HG03045 (cell line): ENCODE data around the gene HSPB7.
"Not testable (repeated sequence)": the region's sequence is repeated elsewhere in the genome, so short reads cannot be mapped to it uniquely, and the experiment has no call there.

ENCODE experiments used
- ATAC-seq: cut with Tn5 transposase; IDR thresholded peaks from one replicate; pipeline ENCODE4 v1.9.1; 2021; ENCODE audit warnings: mild to moderate bottlenecking, moderate library complexity; ENCODE audit not compliant: unreplicated experiment

Gene HSPB7

DNA sequence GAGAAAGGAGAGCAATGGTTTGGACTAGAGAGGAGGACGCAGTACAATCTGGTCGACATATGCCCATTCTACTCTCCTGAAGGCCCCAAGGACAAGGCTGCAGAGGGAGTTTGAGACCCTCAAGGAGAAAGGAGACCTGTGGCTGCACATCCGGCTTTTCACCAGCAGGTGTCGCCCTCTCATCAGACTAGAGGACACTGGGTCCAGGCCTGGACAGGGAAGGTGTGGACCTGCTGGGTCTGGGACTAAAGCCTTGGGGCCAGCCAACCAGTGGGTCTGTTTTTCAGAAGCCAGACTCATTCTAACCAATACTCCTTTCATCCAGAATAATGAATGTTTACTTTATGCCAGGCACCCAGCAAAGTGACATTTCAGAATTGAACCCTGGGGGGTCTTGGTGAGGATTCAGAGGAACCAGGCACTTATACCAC lies 8.8 kb downstream of the HSPB7 start:
- ATAC-seq: no peak

DNA sequence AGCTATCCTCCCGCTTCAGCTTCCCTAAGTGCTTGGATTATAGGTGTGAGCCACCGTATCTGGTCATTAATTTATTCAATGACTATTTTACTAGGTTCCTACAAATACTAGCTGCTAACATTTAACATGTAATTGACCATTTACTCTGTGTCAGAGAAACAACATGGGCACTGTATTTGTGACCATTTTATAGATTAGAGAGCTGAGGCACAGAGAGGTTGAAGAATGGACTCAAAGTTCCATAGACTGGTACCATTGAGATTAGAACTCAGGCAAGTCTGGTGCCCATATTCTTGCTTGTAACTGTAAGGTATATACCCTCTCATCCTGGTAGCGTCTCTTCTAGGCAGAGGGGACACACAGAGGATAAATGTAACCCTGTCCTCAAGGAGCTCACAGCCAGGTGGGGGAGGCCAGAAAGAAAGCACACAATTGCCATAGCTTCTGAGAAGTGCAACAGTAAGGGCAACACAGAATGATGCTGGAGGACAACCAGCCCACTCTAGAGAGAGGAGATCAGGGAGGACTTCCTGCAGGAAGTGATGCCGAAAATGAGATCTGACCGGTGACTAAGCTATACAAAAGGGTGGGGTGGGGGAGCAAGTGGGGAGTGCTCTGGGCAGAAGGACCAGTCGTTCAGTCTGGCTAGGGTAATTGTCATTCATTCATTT lies 10.0 kb downstream of the HSPB7 start:
- no peak for ATAC-seq

DNA sequence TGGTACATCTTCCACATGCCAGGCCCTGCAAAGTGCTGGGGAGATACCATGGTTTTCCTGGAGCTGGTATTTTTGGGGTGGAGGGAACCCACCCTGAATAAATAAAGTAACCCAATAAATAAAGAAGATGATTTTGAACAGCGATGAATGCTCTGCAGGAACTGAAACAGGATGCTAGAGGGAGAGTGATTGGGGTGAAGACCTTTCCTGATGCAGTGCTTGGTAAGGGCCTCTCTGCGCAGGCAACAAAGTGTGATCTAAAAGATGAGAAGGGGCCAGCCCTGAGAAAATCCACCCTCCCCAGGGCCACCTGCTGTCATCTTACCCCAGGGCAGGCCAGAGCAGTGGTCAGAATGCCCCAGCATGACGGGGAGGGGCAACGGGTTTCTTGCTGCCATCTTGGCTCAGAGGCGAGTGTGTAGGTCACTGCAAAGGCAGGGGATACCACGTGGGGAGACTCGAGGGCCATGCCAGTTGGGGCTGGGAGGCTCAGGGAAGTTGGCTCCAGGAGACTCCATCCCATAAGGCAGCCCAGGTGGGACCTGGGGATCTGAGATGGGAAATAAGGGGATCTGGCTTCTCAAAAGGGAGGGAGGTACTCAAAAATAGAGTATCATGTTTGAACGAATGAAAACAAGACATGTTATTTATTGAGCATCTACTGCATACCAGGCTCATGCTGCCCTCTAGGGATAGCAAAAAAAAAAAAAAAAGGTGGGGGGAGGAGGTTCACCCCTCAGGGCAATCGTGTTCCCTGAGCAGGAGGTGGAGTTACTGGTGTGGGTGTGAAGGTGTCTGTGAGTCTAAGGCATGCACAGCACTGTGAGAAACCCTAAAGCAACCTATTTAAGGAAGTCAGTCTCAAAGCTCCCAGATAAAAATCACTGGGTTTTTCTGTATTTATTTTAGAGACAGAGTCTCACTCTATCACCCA lies 11.0 kb downstream of the HSPB7 start:
- ATAC-seq: no peak

DNA sequence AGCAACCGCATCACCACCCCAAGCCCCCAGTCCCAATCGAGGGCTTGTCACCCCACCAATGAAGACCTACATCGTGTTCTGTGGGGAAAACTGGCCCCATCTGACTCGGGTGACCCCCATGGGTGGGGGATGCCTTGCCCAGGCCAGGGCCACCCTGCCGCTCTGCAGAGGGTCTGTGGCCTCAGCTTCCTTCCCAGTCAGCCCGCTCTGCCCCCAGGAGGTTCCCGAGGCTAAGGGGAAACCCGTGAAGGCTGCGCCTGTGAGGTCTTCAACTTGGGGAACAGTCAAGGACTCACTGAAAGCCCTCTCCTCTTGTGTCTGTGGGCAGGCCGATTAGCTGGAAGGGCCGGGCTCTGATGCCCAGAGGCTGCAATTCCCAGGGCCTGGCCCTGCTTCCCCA lies 11.8 kb downstream of the HSPB7 start:
- ATAC-seq: no peak

DNA sequence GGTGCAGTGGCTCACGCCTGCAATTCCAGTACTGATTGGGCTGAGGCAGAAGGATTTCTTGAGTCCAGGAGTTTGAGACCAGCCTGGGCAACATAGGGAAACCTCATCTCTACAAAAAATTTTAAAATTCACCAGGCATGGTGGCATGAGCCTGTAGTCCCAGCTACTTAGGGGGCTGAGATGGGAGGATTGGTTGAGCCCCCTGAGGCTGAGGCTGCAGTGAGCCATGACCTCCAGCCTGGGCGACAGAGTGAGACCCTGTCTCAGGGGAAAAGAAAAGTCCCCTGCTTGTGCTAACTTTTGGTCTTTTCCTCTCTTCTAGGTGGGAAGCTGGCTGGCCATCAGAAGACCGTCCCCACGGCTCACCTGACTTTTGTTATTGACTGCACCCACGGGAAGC lies 12.2 kb downstream of the HSPB7 start:
- ATAC-seq: no peak

DNA sequence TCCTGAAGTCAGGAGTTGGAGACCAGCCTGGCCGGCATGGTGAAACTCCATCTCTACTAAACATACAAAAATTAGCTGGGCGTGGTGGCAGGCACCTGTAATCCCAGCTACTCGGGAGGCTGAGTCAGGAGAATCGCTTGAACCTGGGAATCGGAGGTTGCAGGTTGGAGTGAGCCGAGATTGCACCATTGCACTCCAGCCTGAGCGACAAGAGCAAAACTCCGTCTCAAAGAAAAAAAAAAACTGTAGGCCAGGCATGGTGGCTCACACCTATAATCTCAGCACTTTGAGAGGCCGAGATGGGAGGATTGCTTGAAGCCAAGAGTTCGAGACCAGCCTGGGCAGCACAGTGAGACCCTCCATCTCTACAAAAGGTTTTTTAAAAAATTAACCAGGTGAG lies 16.6 kb downstream of the HSPB7 start:
- ATAC-seq: not testable (repeated sequence)

DNA sequence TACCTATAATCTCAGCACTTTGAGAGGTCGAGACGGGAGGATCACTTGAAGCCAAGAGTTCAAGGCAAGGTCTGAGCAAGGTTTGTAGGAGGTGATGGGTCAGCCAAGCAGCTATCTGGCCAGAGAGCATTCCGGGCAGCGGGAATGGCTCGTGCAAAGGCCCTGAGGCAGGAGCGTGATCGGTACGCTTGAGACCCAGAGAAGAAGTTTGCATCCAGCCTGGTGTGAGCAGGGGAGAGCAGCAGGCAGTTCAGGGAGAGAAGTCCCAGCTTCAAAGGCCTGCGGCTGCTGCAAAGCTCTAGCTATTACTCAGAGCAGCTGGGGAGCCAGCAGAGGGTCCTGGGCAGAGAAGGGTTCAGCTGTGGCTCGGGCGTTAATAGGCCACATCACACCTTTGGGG lies 18.9 kb downstream of the HSPB7 start:
- ATAC-seq: no peak

DNA sequence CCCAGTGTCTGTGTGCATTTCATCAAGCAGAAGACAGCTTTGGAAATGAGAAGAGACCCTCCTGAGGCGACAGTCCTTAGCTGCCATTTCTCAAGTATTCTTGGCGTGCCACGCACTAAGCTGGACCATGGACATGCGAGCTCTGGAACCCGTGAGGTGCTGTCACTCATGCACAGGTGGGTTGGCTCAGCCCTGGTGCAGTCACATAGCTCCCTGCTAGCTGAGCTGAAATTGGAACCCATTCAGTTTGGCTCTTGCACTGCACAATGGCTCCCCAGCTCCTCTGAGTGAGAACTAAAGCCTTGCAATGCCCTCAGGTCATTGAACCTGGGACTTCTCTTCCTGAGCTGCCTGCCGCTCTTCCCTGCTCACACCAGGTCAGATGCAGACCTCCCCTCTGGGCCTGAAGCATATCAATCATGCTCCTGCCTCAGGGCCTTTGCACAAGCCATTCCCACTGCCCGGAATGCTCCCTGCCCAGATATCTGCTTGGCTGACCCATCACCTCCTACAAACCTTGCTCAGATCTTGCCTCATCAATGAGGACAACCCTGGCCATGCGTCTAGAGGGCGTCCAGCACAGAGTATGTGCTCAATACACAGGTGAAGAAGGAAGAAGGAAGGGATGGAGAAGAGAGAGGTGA lies 20.1 kb downstream of the HSPB7 start:
- no peak for ATAC-seq

DNA sequence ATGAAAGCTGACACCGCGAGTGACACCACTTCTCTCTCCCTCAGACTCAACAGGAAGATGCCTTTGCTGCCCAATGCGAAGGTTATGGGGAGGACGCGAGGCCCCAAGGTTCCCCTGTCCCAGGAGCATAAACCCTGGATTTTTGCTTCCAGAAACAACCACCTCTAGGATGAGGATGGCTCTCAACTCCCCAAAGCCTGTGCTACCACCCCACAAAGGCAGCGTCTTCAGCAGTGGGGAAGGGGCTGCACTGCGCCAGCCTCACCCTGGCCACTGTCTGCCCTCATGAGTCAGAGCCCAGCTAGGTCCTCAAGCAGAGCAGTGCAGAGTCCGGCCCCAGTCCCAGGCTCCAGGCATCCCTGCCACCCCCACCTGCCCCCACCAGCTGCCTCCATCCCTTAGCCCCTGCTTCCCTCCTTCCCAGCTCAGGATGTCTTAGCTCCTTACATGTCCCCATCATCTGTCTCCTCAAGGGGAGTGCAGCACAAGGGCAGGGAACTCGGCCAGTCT lies 20.7 kb downstream of the HSPB7 start:
- no peak for ATAC-seq

DNA sequence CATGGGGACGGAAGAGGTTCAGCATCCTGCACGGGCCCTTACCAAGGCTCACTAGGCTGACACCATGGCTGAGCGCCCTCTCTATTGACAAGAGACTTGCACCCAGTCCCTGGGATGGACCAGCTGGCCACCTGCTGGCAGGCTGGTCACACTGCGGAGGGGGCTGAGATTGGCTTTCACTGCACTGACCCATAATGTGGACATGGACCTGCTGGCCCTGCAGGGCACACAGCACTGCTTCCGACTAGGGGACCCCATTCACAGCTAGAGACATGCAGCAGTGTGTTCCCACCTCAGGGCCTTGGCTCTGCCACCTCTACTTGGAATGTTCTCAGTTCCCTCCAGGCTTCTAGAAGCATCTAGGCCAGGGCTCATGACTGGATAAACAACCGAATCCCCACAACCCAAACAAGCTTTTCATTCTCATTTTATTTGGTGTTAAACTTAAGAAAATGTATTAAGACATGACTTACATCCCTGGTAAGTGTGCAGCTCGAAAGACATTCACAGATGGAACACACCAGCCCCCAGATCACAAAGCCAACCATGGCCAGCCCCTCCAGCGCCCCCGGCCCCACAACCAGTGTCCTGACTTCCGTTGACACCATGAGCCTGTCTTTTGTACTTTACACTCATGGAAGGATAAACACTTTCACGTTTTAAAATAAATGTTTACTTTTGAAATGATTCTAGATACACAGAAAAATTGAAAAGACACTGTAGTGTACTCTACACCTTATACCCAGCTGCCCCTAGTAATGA lies 23.1 kb downstream of the HSPB7 start:
- no peak for ATAC-seq

DNA sequence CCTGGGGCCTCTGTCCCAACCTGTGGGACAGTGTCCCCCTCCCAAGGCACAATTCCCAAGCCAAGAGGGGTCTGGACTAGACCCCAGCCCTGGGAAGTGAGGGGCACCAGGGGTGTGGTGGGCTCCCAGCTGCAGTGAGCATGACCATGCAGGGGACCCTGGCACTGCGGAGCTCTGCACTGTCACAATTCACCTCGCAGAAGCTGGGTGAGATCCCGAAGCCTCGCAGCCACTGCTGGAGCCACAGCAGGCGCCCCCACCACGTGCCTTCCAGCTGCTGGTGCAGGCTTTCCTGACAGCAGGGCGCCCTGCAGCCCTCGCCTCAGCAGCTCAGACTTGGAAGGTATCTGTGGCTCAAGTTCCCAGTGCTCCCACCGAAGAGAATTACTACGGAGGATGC lies 23.8 kb downstream of the HSPB7 start:
- no peak for ATAC-seq

DNA sequence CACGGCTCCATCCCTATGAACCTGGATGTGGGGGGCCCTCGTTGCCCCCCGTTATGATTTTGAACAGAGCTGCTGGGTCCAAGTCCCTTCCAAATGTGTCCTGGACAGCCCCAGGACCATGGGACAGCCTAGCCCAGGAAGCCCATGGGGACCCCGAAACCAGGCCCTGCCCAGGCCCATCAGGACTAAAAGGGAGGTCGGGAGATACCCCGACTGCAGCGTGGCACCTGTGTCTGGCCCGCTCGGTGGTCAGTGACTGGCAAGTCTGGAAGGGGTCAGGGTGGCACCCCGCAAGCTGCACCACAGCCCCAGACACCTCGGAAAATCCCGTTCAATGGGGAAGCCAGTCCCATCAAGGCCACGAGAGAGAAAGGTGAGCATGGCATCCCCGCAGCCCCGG lies 24.2 kb downstream of the HSPB7 start:
- no peak for ATAC-seq

DNA sequence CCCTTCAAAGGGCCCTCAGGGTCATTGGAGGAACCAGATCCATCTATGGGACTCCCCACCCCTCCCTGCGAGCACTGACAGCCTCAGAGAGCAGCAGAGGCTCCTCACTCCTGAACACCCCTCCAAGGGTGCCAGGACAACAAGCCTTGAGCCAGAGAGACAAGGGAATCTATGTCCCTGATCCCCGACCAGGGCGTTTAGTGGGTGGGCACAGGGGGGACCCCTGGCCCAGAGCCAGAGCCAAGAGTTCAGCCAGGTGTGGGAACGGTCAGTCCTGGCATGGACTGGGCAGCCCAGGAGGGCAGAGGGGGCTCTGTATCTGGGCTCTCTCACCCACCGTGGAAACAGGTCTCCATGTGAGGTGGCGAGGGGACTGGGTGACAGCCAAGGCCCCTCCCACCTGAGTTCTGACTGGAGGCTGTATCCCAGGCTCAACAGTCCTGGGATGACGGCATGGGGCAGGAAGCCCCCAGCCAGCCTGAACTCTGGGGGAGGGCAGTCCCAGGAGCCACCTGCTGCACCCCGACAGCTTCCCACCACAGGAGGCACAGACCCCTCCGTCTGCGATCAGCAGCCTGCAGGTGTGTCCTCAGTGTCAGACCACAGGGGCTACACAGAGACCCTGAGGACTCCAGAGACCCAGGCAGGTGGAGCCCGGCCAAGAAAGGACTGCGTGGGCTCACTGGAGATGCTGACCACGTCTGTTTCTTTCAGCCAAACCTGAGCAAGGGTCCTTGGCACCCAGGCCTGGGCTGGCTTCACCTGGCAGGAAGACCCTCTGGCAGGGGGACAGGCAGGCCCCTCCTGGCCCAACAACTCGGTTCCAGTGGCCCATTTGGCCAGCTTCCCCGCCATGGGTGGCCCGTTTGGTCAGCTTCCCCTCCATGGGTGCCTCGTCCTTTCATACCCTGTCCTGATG lies 25.0 kb downstream of the HSPB7 start:
- no peak for ATAC-seq

DNA sequence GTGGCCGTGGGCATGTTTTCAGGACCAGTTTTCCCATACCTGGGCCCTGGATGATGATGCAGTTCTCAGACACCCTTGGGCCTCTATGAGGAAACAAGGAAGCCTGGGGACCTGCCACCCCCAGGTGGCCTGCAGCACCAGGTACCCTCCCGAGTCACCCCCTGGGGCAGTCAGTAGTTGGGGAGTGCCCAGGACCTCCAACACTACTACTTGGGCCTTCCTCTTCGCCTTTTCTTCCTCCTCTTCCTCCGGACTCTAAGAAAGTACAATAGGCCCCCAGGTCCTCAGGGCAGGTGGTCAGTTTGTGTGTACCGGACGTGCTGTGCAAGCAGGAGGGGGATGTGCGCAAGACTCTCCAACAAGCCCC lies 25.7 kb downstream of the HSPB7 start:
- no peak for ATAC-seq

DNA sequence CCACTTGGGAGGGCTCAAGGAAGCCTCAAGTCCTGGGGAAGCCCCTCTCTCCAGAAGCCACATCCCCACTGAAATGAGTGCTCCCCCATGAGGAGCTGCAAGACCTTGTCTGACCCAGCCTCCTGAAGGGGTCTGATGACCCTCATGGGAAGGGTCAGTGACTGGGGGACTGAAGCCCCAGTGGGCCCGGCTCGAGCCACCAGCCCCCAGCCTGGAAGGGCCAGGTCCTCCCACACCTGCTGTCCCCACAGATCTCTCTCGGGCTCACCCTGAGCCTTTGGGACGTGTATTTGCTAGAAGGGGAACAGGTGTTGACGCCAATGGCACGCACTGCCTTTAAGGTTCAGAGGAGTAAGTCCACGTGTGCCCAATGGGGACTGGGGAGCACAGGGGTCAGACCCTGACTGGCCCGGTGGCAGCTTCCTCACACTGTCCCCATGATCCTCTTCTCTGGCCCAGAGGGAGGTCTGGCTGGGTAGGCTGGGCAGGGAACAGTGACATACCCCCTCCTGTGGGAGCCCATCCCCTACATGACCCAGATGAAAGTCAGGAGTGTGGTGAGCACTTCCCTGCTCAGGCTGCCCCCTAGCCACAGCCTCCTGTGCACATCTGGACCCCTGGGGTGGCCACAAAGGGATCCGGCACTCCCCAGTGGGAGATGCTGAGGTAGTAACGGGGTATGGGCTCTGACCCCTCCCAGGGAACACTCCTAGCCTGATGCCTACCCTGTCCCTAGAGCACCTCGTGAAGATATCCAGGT lies 26.2 kb downstream of the HSPB7 start:
- no peak for ATAC-seq

DNA sequence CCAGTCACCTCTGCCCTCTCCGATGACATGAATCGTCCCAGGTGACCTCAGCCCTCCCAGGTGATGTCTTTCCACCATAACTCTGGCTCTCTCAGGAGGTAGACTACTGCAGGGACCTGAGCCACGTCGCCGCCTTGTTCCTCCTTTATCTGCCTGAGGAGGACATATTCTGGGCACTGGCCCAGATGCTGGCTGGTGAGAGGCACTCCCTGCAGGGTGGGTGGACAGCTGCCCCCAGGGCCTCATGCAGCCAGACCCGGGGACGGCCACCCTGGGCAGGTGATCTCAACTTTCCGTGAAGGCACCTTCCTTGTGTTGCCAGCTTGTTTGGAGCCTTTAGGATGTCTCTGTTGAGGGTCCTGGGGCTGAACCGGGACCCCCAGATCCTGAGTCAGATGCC lies 28.1 kb downstream of the HSPB7 start:
- no peak for ATAC-seq

DNA sequence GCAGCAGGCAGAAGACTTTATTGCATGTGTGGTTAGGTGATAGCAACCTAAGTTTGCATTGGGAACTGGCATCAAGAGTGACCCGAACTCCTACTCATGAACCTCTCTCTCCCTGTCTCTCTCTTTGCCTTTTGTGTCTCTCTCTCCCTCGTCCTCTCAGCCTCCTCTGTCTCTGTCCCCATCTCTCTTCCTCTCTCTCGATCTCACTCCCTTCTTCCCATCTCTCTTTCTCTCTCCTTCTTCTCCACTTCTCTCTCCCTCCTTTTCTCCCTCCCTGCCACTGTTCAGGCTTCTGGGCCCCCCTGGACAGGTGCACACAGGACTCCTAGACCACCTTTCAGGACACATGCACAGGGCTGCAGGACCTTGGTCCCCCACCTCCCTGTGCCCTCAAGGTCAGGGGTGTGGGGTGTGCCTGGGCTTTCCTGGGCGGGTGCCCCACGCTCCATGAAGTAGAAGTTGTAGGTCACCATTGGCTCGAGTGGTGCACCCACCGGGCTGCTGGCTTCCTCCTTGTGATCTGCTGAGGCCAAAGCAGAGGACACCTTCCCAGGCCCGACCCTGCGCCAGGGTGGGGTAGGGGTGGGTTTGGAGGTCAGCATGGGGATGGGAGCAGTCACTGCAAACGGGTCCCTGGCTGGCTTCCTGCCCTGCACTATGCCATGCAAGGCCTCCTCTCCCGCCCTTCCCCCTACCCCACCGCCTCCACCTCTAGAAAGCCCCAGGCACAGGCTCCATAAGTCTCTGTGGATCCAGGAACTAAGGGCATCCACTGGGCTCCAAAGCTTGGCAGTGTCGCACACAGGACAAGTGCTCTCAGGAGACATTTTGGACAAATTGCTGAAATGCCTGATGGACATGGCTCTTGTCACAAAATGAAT lies 28.7 kb downstream of the HSPB7 start:
- ATAC-seq: no peak

DNA sequence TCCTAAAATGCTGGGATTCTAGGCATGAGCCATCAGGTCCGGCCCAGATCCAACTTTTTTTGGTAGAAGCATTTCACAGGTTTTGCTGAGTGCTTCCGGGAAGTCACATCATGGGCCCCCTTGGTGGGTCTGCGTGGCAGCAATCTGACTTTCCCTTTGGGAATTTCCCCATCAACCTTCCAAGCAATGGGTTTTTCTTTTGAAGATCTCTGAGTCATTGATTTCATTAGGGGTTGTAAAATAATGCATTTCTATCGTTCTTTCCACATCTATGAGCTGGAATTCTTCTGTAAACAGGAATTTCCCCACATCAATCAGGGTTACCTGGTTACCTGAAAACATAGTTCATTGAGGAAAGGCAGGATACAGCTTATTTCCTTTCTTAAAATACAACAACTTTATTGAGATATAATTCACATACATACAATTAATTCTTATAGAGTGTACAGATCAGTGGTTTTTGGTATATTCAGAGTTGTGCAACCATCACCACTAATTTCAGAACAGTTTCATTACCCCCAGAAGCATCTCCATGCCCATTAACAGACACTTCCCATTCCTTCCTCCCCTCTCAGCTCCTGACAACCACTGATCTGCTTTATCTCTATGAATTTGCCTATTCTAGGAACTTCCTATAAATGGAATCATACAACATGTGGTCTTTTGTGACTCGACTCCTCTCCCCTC lies 32.1 kb downstream of the HSPB7 start:
- ATAC-seq: no peak
